GM12872 (cell line): ENCODE results near the gene FAM20C.

Experiments
- TF ChIP-seq, protein P1 (sequence below): IDR thresholded peaks from 3 replicates; pipeline ENCODE4 v1.5.1; 2011; ENCODE audit warnings: low read depth, mild to moderate bottlenecking, low read length, moderate library complexity; ENCODE audit not compliant: insufficient read depth

Gene FAM20C

DNA sequence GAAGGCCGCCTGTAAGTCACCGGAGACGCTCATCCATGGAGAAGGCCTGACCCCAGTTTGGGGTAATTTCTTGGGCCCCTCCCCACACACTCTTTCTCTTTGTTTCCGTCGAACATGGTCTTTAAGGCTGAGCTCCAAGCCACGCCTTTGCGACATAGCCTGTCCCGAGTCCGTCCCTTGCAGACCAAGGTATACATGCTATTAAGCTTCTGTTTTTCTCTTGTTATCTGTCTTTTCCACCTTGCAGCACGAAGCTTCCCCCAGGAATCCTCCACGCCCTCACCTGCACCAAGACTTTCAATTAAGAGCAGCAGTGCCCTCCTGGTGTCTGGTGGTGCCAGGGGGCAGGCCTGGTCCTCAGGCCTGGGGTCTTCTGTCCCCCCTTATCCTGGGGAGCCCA is 4.2 kb upstream of the FAM20C start:
- TF ChIP-seq, protein P1, sequence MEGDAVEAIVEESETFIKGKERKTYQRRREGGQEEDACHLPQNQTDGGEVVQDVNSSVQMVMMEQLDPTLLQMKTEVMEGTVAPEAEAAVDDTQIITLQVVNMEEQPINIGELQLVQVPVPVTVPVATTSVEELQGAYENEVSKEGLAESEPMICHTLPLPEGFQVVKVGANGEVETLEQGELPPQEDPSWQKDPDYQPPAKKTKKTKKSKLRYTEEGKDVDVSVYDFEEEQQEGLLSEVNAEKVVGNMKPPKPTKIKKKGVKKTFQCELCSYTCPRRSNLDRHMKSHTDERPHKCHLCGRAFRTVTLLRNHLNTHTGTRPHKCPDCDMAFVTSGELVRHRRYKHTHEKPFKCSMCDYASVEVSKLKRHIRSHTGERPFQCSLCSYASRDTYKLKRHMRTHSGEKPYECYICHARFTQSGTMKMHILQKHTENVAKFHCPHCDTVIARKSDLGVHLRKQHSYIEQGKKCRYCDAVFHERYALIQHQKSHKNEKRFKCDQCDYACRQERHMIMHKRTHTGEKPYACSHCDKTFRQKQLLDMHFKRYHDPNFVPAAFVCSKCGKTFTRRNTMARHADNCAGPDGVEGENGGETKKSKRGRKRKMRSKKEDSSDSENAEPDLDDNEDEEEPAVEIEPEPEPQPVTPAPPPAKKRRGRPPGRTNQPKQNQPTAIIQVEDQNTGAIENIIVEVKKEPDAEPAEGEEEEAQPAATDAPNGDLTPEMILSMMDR: no peak

DNA sequence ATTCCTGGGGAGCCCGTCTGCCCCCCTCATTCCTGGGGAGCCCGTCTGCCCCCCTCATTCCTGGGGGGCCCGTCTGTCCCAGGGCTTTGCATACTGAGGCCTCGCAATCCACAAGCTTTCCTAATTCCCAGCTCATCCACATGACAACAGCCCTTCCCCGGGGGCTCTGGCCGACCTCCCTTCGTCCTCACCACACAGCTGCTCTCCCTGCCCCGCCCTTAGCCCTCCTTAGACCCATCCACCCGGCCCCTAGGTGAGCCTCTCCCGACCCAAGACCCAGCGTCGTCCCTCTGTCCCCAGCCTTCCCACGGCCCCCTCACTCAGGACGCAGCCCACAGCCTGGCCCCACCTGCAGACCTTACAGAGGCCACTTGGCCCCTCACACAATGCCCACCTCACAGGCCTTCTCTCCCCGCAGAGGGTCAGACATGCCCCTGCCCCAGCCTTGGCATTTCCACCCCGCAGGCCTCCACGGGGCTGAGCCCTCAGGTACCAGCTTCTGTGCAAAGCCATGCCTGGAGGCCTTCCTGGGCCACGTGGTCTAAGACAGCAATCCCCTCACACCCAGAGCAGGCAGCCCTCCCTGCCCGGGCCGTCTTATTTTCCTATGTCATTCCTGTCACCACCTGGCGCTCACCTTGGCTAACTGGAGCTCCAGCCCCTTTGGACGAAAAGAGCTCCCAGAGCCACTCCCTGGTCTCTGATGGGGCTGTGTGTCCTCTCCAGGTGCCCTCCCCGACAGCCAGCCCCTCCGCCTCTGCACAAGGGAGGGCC is 3.5 kb upstream of the FAM20C start:
- TF ChIP-seq, protein P1: no peak

DNA sequence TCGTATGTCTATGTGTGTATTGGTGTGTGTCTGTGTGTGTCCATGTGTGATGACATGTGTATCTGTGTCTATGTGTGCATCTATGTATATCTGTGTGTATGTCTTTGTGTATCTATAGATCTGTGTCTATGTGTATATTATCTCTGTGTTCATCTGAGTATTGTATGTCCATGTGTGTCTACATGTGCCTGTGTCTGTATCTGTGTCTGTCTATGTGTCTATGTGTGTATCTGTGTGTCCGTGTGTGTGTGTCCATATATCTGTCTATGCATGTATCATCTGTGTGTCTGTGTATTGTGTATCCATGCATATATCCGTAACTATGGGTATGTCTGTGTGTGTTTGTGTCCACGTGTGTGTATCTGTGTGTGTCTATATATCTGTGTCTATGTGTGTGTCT is 2.7 kb upstream of the FAM20C start:
- TF ChIP-seq, protein P1: no peak

DNA sequence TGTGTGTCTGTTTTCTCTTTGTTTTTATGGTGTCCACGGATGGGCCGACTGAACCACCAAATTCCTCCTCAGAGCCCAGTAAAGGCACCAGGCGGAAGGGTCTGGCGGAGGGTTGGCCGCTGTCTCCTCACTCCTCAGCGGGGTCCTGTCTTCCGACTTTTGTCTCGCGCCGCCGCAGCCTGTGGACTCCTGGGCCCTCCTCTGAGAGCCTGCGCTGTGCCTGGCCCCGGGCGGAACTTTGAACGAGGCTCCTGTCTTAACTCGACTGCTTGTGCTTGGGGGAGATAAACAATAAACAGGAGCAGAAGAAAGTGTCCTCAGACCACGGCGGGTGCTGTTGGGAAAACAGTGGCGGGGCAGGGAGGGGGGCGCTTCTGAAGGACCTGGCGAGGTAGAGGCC is 2.2 kb upstream of the FAM20C start:
- TF ChIP-seq, protein P1: no peak

DNA sequence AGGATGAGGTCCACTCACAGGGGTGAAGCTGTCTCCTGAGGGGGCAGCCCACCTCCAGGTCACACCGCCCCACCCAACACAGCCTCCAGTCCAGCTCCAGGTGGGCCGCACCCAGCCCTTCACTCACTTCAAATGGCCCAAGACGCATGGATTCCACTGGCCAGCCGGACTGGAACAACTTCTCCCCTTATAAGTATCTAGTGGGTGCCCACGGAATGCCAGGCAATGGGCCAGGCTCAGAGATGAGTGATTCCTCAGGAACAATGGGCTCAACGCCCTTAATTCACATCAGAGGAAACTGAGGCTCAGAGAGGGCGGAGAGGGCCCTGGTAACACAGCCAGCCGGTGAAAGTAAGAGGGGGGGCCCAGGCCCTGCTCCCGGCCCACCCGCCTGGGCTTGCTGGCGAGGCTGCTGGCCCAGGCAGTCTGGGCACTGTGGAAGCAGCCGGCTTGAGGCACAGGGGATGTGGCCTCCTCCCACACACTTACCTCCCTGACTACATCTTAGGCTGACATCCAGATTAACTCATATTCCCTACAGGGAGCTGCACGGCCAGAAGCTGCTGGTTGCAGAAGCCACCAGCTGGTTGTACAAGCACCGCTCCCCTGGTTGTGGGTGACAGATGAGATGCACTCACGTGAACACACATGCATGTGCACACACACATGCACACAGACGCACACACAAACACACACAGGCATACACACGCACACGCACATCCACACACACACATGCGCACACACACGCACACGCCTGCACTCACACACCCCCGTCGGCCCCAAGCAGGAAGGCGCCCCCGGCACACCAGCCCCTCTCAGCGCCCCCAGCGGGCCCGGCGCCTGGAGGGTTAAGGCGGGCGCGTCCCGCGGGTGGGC is 1.0 kb upstream of the FAM20C start:
- TF ChIP-seq, protein P1: no peak

DNA sequence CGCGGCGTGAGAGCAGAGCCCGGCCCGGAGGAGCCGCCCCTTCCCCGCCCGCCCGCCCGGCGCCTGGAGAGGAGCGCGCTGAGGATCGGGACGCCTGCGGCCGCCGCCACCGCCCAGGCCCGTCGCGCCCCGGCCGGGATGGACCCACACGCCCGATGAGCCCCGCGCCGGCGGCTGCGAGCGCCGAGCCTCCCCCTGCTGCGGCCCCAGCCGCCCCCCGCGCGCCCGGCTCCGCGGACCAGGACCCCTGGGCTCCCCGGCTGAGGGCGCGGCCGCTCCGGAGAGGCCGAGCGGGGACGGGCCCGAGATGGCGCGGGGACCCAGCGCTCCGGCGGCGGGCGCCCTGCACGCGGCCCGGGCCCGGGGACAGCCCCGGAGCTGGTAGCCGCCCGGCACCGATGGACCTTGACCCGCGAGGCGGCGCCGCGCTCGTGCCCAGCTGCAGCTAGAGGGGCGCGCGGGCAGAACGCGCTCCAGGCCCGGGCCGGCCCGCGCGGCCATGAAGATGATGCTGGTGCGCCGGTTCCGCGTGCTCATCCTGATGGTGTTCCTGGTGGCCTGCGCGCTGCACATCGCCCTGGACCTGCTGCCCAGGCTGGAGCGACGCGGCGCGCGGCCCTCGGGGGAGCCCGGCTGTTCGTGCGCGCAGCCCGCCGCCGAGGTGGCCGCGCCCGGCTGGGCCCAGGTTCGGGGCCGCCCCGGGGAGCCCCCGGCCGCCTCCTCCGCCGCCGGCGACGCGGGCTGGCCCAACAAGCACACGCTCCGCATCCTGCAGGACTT is 520 bp downstream of the FAM20C start:
- TF ChIP-seq, protein P1: no peak
